Mucosa of descending colon (tissue), 3 donors: ENCODE data around the gene GUCD1. TPM values are rescaled to one million over a fixed set of nuclear protein-coding genes. Genes with fewer than 3 reads are reported as not detected.

Experiments used
- ATAC-seq: fragments of 200-7000 bp; cut with Tn5 transposase; one replicate; pipeline ENCODE4 v1.9.1; 2020; ENCODE audit warnings: mild to moderate bottlenecking, moderate library complexity
- DNase-seq, 3 donors: peaks; one replicate each; pipeline ENCODE4 v3.0.0-alpha.2; 2020
- H3K36me3 ChIP-seq: fragments of 200-600 bp; one replicate; pipeline ENCODE4 v1.8.0; 2021; ENCODE audit warnings: low read depth, mild to moderate bottlenecking
- H3K4me1 ChIP-seq: fragments of 200-600 bp; one replicate; pipeline ENCODE4 v1.8.0; 2021; ENCODE audit warnings: low read depth, mild to moderate bottlenecking
- H3K4me3 ChIP-seq: fragments of 200-600 bp; one replicate; pipeline ENCODE4 v1.8.0; 2021; ENCODE audit warnings: mild to moderate bottlenecking
- H3K9me3 ChIP-seq: fragments of 200-600 bp; one replicate; pipeline ENCODE4 v1.8.0; 2021; ENCODE audit warnings: mild to moderate bottlenecking
- intact Hi-C, 2 donors: fragments of 100-400 bp; cut with DNase I in 1 of 2; cut with micrococcal nuclease in 1 of 2; formaldehyde crosslinking; loops; one replicate each; pipeline versions ENCODE4 v1.11.0 to v1.11.1; 2022; cut with DNase I, micrococcal nuclease
- total RNA-seq, 3 donors: library from RNA; stranded (reverse); fragmentation: NEBNext Ultra II Directional in 2 of 3; extraction: Animal tissue kit (Norgen Biotek cat#: 25700) in 2 of 3; gene quantifications; one replicate each; pipeline versions ENCODE4 v1.2.1 to v1.2.4, GENCODE V29; 2021 to 2023
- TF ChIP-seq, protein P1 (sequence below): fragments of 200-600 bp; IDR thresholded peaks from one replicate; pipeline ENCODE4 v1.8.0; 2022; ENCODE audit warnings: antibody characterized with exemption, mild to moderate bottlenecking
- donor health status: DM: no; HTN: no; CAD: no; lungs with moderate emphysema.
- donor health status: DM: no; HTN: no; CAD: no.
- donor health status: DM: no; HTN: yes; CAD: no.

GUCD1 gene
- total RNA-seq, 3 donors from 2014 or later = 188 to 243 (median 242) TPM

GRCh38 chr22:24519496-24519895 is 35.4 kb downstream of the GUCD1 start:
- Histone ChIP-seq H3K4me3 (no peak overlapping the region), H3K9me3 (no peaks in the 10 kb centered on the region), H3K36me3 (no peaks in the 10 kb centered on the region), H3K4me1 (peaks cover 6% of the 10 kb centered on the region)
- peak in 1 of 3 donors; percentile 17 for DNase-seq
- no peak for ATAC-seq
- intact Hi-C loops = loop anchor here in 1 of 2 donors (10.0 kb wide), 1 partner anchor 95 kb away; the partner anchor contains the start of gene ADORA2A
- TF ChIP-seq, protein P1, sequence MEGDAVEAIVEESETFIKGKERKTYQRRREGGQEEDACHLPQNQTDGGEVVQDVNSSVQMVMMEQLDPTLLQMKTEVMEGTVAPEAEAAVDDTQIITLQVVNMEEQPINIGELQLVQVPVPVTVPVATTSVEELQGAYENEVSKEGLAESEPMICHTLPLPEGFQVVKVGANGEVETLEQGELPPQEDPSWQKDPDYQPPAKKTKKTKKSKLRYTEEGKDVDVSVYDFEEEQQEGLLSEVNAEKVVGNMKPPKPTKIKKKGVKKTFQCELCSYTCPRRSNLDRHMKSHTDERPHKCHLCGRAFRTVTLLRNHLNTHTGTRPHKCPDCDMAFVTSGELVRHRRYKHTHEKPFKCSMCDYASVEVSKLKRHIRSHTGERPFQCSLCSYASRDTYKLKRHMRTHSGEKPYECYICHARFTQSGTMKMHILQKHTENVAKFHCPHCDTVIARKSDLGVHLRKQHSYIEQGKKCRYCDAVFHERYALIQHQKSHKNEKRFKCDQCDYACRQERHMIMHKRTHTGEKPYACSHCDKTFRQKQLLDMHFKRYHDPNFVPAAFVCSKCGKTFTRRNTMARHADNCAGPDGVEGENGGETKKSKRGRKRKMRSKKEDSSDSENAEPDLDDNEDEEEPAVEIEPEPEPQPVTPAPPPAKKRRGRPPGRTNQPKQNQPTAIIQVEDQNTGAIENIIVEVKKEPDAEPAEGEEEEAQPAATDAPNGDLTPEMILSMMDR = no peak

DNA sequence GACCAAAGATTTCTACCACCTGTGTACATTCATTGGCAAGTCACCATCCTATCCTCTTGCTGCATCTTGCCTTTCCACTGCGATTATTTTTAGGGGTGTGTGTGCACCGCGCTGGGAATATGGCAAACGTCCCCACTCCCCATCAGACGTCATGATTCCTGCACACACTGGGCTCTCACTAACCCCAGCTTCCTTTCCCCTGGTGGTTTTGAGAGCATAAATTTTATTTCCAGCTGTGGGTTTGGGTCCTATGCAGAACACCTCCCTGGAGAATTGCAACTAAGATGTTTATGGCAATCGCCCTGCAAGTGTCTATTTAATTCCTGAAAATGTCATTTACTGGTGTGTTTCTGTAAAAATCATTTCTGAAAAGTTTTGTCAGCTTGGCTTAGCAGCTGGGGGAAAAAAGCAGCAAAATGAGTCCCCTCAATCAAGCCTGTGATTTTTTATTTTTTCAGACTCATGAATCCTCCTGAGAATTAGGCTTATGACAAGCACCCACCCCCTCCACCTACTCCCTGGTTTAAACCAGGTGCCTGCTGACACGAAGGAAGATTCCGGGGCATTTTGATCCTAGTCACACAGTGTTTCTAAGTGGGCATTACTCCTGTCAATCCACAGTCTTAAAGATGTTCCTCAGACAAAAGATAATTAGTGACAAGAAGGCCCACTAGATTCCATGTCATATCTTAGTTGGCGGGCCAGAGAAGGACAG is 36.0 kb downstream of the GUCD1 start:
- ATAC-seq (no peak), DNase-seq (no peak)
- Histone ChIP-seq H3K4me1 (peaks cover 9% of the 10 kb centered on the region), H3K36me3 (no peaks in the 10 kb centered on the region), H3K9me3 (no peaks in the 10 kb centered on the region), H3K4me3 (no peak overlapping the region)
- intact Hi-C loops = loop anchor here in 1 of 2 donors (10.0 kb wide), 1 partner anchor 94 kb away; the partner anchor contains the start of gene ADORA2A
- TF ChIP-seq, protein P1 = no peak

DNA sequence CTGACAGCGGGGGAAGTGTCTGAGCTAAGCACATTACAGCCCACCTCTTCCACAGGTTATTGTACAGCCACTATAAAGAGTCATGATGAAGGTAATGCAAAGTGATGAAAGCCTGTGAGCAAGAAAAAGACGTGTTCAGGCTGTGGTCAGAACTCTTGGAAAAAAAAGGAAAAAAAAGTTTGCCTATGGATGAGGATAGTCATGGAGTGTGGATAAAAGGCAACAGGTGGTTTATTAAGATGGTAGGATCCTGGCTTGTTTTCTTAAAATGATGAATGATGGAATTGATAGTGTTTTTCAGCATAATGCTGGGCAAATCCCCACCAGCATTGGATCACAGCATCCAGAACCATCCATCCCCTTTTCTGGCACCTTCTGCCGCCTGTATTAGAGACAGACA is 36.7 kb downstream of the GUCD1 start:
- H3K9me3 ChIP-seq = no peaks in the 10 kb centered on the region
- intact Hi-C loops = loop anchor here in 1 of 2 donors (10.0 kb wide), 1 partner anchor 93 kb away; the partner anchor contains the start of gene ADORA2A
- H3K4me3 ChIP-seq = no peak overlapping the region
- H3K4me1 ChIP-seq = peaks cover 9% of the 10 kb centered on the region
- no peaks in the 10 kb centered on the region for H3K36me3 ChIP-seq
- DNase-seq (no peak), ATAC-seq (no peak)
- TF ChIP-seq, protein P1 = no peak

- DNase-seq (no peak), ATAC-seq (no peak)
- intact Hi-C loops = loop anchor here in 1 of 2 donors (10.0 kb wide), 1 partner anchor 93 kb away; the partner anchor contains the start of gene ADORA2A
- TF ChIP-seq, protein P1 = no peak
- Histone ChIP-seq H3K4me3 (no peak overlapping the region), H3K36me3 (no peaks in the 10 kb centered on the region), H3K9me3 (no peaks in the 10 kb centered on the region), H3K4me1 (peaks cover 9% of the 10 kb centered on the region)
Measured at GRCh38 chr22:24517446-24517845, 37.5 kb downstream of the GUCD1 start.

DNA sequence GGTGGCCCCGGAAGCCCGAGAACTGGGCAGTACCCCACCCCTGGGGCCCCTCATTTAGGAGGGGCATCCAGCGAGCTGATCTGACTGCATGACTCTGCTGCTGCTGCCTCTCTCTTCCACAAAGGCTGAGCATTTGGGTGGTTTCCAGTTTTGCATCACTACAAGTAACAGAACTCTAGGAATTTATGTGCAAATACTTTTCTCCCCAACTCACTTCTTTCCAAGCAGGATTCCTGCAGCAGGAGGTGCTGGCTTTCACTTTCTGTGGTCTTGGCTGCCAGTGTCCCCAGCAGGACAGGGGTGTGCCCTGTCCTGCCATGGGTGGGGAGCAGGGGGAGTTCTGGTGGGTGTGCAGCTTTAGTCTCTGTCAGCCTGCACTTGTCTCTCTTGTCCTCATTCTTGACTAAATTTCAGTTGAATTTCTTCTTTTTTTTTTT is 38.6 kb downstream of the GUCD1 start:
- no peaks in the 10 kb centered on the region for H3K36me3 ChIP-seq
- peaks cover 6% of the 10 kb centered on the region for H3K4me1 ChIP-seq
- DNase-seq = no peak
- ATAC-seq = no peak
- no peaks in the 10 kb centered on the region for H3K9me3 ChIP-seq
- intact Hi-C loops = loop anchor here in 1 of 2 donors (10.0 kb wide), 1 partner anchor 92 kb away; the partner anchor contains the start of gene ADORA2A
- H3K4me3 ChIP-seq = no peak overlapping the region
- TF ChIP-seq, protein P1 = no peak
